Heart left ventricle (tissue), 16 donors: ENCODE measurements around the gene FBXO44. TPM values are rescaled to one million over a fixed set of nuclear protein-coding genes. Genes with fewer than 3 reads are reported as not detected.
"Not testable (repeated sequence)": the region's sequence is repeated elsewhere in the genome, so short reads cannot be mapped to it uniquely, and the experiment has no call there.

Source experiments
- ATAC-seq, 4 donors: fragments of 200-7000 bp; cut with Tn5 transposase; one replicate each; pipeline ENCODE4 v1.9.1; 2020 to 2022; ENCODE audit warnings: moderate library complexity in 4 of 4, mild to moderate bottlenecking in 3 of 4, moderate number of reproducible peaks in 1 of 4
- DNase-seq, 5 donors: peaks; one replicate each; pipeline ENCODE4 v3.0.0-alpha.2; 2020
- H3K27ac ChIP-seq, 12 donors: fragments of 200-600 bp; sonication (generic) in 4 of 12; one replicate each; pipeline versions ENCODE4 v1.5.0 to v1.8.0; 2016 to 2022; ENCODE audit warnings: mild to moderate bottlenecking in 2 of 12
- H3K27me3 ChIP-seq, 9 donors: fragments of 200-600 bp; sonication (generic) in 2 of 9; one replicate each; pipeline versions ENCODE4 v1.5.1 to v1.8.0; 2016 to 2022; ENCODE audit warnings: mild to moderate bottlenecking in 3 of 9
- H3K36me3 ChIP-seq, 9 donors: fragments of 200-600 bp; sonication (generic) in 2 of 9; one replicate each; pipeline versions ENCODE4 v1.5.0 to v1.8.0; 2018 to 2022; ENCODE audit warnings: mild to moderate bottlenecking in 2 of 9
- H3K4me1 ChIP-seq, 12 donors: fragments of 200-600 bp; sonication (generic) in 4 of 12; one replicate each; pipeline versions ENCODE4 v1.5.0 to v1.8.0; 2016 to 2022; ENCODE audit warnings: mild to moderate bottlenecking in 3 of 12
- H3K4me3 ChIP-seq, 12 donors: fragments of 200-600 bp; sonication (generic) in 4 of 12; one replicate each; pipeline versions ENCODE4 v1.5.0 to v1.8.0; 2017 to 2022; ENCODE audit warnings: mild to moderate bottlenecking in 9 of 12, moderate library complexity in 4 of 12
- H3K9me3 ChIP-seq, 12 donors: fragments of 200-600 bp; sonication (generic) in 4 of 12; one replicate each; pipeline versions ENCODE4 v1.5.0 to v1.8.0; 2016 to 2022; ENCODE audit warnings: mild to moderate bottlenecking in 1 of 12
- POLR2A ChIP-seq, 2 donors: fragments of 450-650 bp; IDR thresholded peaks; one replicate each; pipeline ENCODE4 v1.6.1; 2017; ENCODE audit warnings: antibody characterized with exemption in 2 of 2, mild to moderate bottlenecking in 2 of 2, moderate library complexity in 2 of 2
- WGBS, 4 donors: extraction: QIAGEN DNeasy Blood & Tissue Kit in 2 of 4; methylation state at CpG; one replicate each; pipeline versions ENCODE4 v1.1.5 to v1.1.7; 2013 to 2018; 5-methylcytosine and 5-hydroxymethylcytosine counted together
- intact Hi-C, 10 donors: fragments of 100-400 bp; cut with DNase I; formaldehyde crosslinking; loops; one replicate each; pipeline versions ENCODE4 v1.11.1 to v1.14.2; 2022
- polyA plus RNA-seq, 2 donors: library from polyadenylated mRNA; stranded (reverse); fragments of 200-250 nt; gene quantifications; one replicate each; pipeline ENCODE4 v1.2.3, GENCODE V29; 2013
- total RNA-seq, 9 donors: library from RNA; depleted of rRNA in 2 of 9; stranded (reverse); fragments of >200 nt in 2 of 9; fragmentation: NEBNext Ultra II Directional in 3 of 9; extraction: Animal tissue kit (Norgen Biotek cat#: 25700) in 3 of 9; gene quantifications; one replicate each; pipeline versions ENCODE4 v1.1.0 to v1.2.4, GENCODE V29; 2016 to 2023
- TF ChIP-seq, protein P1 (sequence below), 12 donors: fragments of 200-600 bp; sonication (generic) in 4 of 12; IDR thresholded peaks; one replicate each; pipeline versions ENCODE4 v1.5.0 to v1.8.0; 2018 to 2022; ENCODE audit warnings: antibody characterized with exemption in 12 of 12, mild to moderate bottlenecking in 5 of 12
- donor health status: ischemic (EF 13 %, LVEDD 7.1; RV severe dilation, severe dysfunction).
- donor health status: healthy with polysubstance abuse.
- donor health status: DM: no; HTN: yes; CAD: no.
- donor health status: DM: no; HTN: no; CAD: no.
- donor health status: ischemic (EF 25% LVEDD 6.9; RV normal size, moderate dysfunction).
- donor health status: ischemic (EF 25% LVEDD 5.7; RV mildly dilated, moderate dysfunction).
- donor health status: healthy.
- donor health status: DM: yes; HTN: yes; CAD: no.
- donor health status: ischemic (EF 35%, LVEDD 5.7; RV mildly dilated, moderate dysfunction).
- donor health status: nonischemic (EF 11% LVEDD 7.7; RV severe dilation, severe dysfunction).
- donor health status: DM: yes; HTN: yes; CAD: no.
- donor health status: PGD.
- donor health status: ischemic (EF 29% LVEDD 5.4; RV normal size, mild dysfunction).
- donor health status: nonischemic (EF 23%, LVEDD 6.1; RV moderate dilation, normal function).

Gene FBXO44
- total and polyA plus RNA-seq, 11 donors, result 9.8 to 19.1 (median 15.8) TPM

DNA sequence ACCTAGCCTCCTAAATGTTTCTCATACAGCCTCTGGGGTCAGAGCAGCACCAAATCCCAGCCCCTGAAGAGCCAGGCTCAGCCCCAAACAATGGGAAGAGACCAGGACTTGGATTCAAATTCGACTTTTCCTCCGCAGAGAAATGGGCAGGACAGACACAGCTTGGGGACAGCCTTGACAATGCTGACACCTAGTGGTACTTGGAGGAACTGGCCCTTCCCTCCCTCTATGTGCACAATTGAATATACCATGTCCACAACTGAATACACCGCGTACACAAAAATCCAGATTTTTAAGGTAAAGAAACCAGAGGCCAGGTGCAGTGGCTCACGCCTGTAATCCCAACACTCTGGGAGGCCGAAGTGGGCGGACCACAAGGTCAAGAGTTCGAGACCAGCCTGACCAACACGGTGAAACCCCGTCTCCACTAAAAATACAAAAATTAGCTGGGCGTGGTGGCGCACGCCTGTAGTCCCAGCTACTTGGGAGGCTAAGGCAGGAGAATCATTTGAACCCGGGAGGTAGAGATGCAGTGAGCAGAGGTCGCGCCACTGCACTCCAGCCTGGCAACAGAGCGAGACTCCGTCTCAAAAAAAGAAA, 12.2 kb upstream of the FBXO44 start:
- not testable (repeated sequence) for H3K4me3 ChIP-seq, H3K9me3 ChIP-seq, H3K36me3 ChIP-seq, H3K27ac ChIP-seq
- intact Hi-C loops, result loop anchor here (1.0 to 5.0 kb wide), 12 partner anchors 160 to 606 kb away; partner anchors contain the start of gene DISP3 (in 3 of the 10)
- TF ChIP-seq, protein P1, sequence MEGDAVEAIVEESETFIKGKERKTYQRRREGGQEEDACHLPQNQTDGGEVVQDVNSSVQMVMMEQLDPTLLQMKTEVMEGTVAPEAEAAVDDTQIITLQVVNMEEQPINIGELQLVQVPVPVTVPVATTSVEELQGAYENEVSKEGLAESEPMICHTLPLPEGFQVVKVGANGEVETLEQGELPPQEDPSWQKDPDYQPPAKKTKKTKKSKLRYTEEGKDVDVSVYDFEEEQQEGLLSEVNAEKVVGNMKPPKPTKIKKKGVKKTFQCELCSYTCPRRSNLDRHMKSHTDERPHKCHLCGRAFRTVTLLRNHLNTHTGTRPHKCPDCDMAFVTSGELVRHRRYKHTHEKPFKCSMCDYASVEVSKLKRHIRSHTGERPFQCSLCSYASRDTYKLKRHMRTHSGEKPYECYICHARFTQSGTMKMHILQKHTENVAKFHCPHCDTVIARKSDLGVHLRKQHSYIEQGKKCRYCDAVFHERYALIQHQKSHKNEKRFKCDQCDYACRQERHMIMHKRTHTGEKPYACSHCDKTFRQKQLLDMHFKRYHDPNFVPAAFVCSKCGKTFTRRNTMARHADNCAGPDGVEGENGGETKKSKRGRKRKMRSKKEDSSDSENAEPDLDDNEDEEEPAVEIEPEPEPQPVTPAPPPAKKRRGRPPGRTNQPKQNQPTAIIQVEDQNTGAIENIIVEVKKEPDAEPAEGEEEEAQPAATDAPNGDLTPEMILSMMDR (IDR thresholded peaks at IDR 0.05), result peak; percentile 92 to 99 (median 95)
- DNase-seq (peak in 2 of 5 donors; percentile 50 to 59), ATAC-seq (peak; percentile 53 to 81 (median 79))
- 51 to 56% (median 52%) methylated on average over 18 of the region's 18 CpGs for WGBS, 4 donors
- peaks cover 0 to 33% (median 0%) of the 10 kb centered on the region in 9 donors for H3K27me3 ChIP-seq
- peaks cover 0 to 12% (median 2%) of the 10 kb centered on the region in 12 donors for H3K4me1 ChIP-seq

DNA sequence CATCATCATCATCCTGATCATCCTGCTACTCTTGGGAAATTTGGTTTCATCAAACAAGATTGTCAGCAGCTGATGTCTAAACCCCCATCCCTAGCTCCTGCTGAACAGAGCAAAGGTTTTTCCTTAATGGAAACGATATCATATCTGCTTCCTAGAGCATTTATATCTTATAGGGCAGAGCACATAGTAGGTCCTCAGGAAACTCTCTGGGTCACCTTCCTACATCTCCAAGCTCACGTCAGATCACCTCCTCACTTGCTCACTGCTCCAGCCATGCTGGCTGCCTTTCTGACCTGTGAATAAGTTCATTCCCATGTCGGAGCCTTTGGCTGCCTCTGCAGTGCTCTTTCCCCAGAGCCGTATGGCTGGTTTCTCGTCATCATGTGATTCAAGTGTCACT, 10.9 kb upstream of the FBXO44 start:
- H3K9me3 ChIP-seq, result no peaks in the 10 kb centered on the region
- no peak for DNase-seq
- intact Hi-C loops, result loop anchor here (1.0 to 5.0 kb wide), 13 partner anchors 161 to 607 kb away; partner anchors contain the start of gene DISP3 (in 3 of the 10)
- H3K4me1 ChIP-seq, result peaks cover 0 to 24% (median 9%) of the 10 kb centered on the region in 12 donors
- H3K36me3 ChIP-seq, result no peaks in the 10 kb centered on the region
- 33 to 43% (median 36%) methylated on average over 5 of the region's 5 CpGs for WGBS, 4 donors
- peaks cover 0 to 30% (median 2%) of the 10 kb centered on the region in 9 donors for H3K27me3 ChIP-seq
- no peak overlapping the region for H3K4me3 ChIP-seq
- no peak for ATAC-seq
- no peak for TF ChIP-seq POLR2A (IDR thresholded peaks at IDR 0.05)
- no peak overlapping the region for H3K27ac ChIP-seq

DNA sequence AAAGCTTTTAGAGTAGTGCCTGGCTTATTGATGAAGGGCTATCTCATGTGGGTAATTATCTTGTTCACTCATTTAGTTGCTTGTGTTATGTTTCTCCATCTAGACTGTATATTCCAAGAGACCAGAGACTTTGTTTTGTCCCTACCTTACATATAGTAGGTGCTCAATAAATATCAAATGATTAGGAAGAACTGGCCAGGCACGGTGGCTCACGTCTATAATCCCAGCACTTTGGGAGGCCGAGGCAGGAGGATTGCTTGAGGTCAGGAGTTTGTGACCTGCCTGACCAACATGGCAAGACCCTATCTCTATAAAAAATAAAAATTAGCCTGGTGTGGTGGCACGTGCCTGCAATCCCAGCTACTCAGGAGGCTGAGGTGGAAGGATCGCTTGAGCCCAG, 9.4 kb upstream of the FBXO44 start:
- intact Hi-C loops, result loop anchor here in 6 of 10 donors (2.0 to 5.0 kb wide), 6 partner anchors 77 to 608 kb away; no protein-coding TSS in a partner anchor
- DNase-seq (no peak), ATAC-seq (no peak)
- no peaks in the 10 kb centered on the region for H3K9me3 ChIP-seq
- no peaks in the 10 kb centered on the region for H3K36me3 ChIP-seq
- peaks cover 0 to 33% (median 12%) of the 10 kb centered on the region in 12 donors for H3K4me1 ChIP-seq
- H3K4me3 ChIP-seq, result no peak overlapping the region
- TF ChIP-seq POLR2A (IDR thresholded peaks at IDR 0.05), result no peak
- TF ChIP-seq, protein P1 (IDR thresholded peaks at IDR 0.05), result no peak
- WGBS, 4 donors, result 82 to 91% (median 88%) methylated on average over 5 of the region's 5 CpGs
- no peak overlapping the region for H3K27ac ChIP-seq
- H3K27me3 ChIP-seq, result peaks cover 0 to 43% (median 15%) of the 10 kb centered on the region in 9 donors

DNA sequence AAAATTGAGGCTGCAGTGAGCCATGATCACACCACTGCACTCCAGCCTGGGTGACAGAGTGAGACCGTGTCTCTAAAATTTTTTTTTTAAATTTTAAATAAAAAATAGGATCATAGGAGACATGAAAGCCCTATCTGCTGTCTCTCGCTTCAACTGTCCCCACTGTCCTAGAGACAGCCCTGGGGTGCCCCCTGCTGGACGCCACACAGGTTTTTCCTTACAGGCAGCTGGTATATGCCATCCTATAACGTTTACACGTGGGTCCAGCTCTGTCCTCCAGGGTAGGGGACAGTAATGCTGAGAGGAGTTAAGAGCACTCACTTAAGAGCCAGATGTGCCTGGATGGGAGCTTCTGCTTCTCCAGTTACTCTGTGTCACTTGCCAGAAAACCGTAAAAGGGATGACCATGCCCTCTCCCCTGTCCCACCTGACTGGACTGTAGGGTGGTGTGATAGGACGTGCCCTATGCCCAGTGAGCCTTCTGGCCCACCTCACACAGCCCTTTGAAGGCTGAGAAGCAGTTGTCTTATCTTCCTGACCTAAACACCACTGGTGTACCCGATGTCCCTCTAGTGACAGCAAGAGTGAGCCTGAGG, 8.9 kb upstream of the FBXO44 start:
- no peaks in the 10 kb centered on the region for H3K36me3 ChIP-seq
- intact Hi-C loops, result loop anchor here in 6 of 10 donors (2.0 to 5.0 kb wide), 6 partner anchors 77 to 608 kb away; no protein-coding TSS in a partner anchor
- peak in 3 of 4 donors; percentile 46 to 58 (median 57) for ATAC-seq
- H3K4me1 ChIP-seq, result peaks cover 0 to 33% (median 15%) of the 10 kb centered on the region in 12 donors
- H3K27me3 ChIP-seq, result peaks cover 0 to 48% (median 17%) of the 10 kb centered on the region in 9 donors
- TF ChIP-seq, protein P1 (IDR thresholded peaks at IDR 0.05), result peak; percentile 61 to 84 (median 78)
- TF ChIP-seq POLR2A (IDR thresholded peaks at IDR 0.05), result no peak
- DNase-seq, result peak; percentile 73 to 90 (median 76)
- H3K4me3 ChIP-seq, result no peak overlapping the region
- WGBS, 4 donors, result 26 to 31% (median 27%) methylated on average over 8 of the region's 8 CpGs
- no peak overlapping the region for H3K27ac ChIP-seq
- no peaks in the 10 kb centered on the region for H3K9me3 ChIP-seq
